HG03060 (cell line): Measurements from ENCODE around the gene POTEG.
"Not testable (repeated sequence)": the region's sequence is repeated elsewhere in the genome, so short reads cannot be mapped to it uniquely, and the experiment has no call there.

ENCODE experiments used
- ATAC-seq: cut with Tn5 transposase; IDR thresholded peaks from one replicate; pipeline ENCODE4 v1.9.1; 2021; ENCODE audit warnings: low read depth, moderate number of reproducible peaks; ENCODE audit not compliant: unreplicated experiment

POTEG gene

GRCh38 chr14:19380137-19380536 lies 54.0 kb downstream of the POTEG start:
- ATAC-seq: not testable (repeated sequence)

GRCh38 chr14:19374451-19374903 lies 59.7 kb downstream of the POTEG start:
- not testable (repeated sequence) for ATAC-seq

- ATAC-seq: not testable (repeated sequence)
Measured at GRCh38 chr14:19372813-19373500, 61.2 kb downstream of the POTEG start.

GRCh38 chr14:19371767-19372166 lies 62.4 kb downstream of the POTEG start:
- not testable (repeated sequence) for ATAC-seq

GRCh38 chr14:19362803-19363202 lies 71.3 kb downstream of the POTEG start:
- not testable (repeated sequence) for ATAC-seq

GRCh38 chr14:19362323-19362722 lies 71.8 kb downstream of the POTEG start:
- not testable (repeated sequence) for ATAC-seq

GRCh38 chr14:19361636-19362253 lies 72.4 kb downstream of the POTEG start:
- not testable (repeated sequence) for ATAC-seq

GRCh38 chr14:19360937-19361635 lies 73.1 kb downstream of the POTEG start:
- not testable (repeated sequence) for ATAC-seq
